Dendritic cell treated with granulocyte-macrophage colony-stimulating factor and Interleukin-4, amounts not matched to agents 40 ng/mL and 50 ng/mL, for 4 days (primary cell): ENCODE measurements around the gene STK4.

Experiments used
- H3K27ac Mint-ChIP-seq: one replicate; pipeline ENCODE4 v1.8.0; 2022; ENCODE audit warnings: mild to moderate bottlenecking, mixed read lengths
- H3K27me3 Mint-ChIP-seq: one replicate; pipeline ENCODE4 v1.8.0; 2022; ENCODE audit warnings: mild to moderate bottlenecking, mixed read lengths
- H3K36me3 Mint-ChIP-seq: one replicate; pipeline ENCODE4 v1.8.0; 2022; ENCODE audit warnings: low read depth, mixed read lengths
- H3K4me1 Mint-ChIP-seq: one replicate; pipeline ENCODE4 v1.8.0; 2022; ENCODE audit warnings: low read depth, mixed read lengths
- H3K4me3 Mint-ChIP-seq: one replicate; pipeline ENCODE4 v1.8.0; 2022; ENCODE audit warnings: mild to moderate bottlenecking, moderate library complexity, mixed read lengths
- H3K9me3 Mint-ChIP-seq: one replicate; pipeline ENCODE4 v1.8.0; 2022; ENCODE audit warnings: mixed read lengths
- intact Hi-C: fragments of 100-400 bp; cut with micrococcal nuclease; formaldehyde crosslinking; loops from one replicate; pipeline ENCODE4 v1.15.0; 2022

STK4 gene

GRCh38 chr20:45121388-45121787 lies 155.1 kb downstream of the STK4 start:
- Mint-ChIP-seq H3K9me3 (no peaks in the 10 kb centered on the region), H3K36me3 (no peaks in the 10 kb centered on the region), H3K27me3 (peaks cover 22% of the 10 kb centered on the region), H3K27ac (no peak overlapping the region), H3K4me3 (no peak overlapping the region), H3K4me1 (no peaks in the 10 kb centered on the region)
- intact Hi-C loops: no loop called here

GRCh38 chr20:45124365-45124764 lies 158.1 kb downstream of the STK4 start, which contains the start of gene WFDC12:
Gene WFDC12 (minus strand): TSS chr20:45124465. CDS start chr20:45124447, 18 bp downstream.
- no peaks in the 10 kb centered on the region for H3K9me3 Mint-ChIP-seq
- peaks cover 30% of the 10 kb centered on the region for H3K27me3 Mint-ChIP-seq
- no peaks in the 10 kb centered on the region for H3K36me3 Mint-ChIP-seq
- no peak within 1 kb of the TSS for H3K4me3 Mint-ChIP-seq
- no peaks in the 10 kb centered on the region for H3K4me1 Mint-ChIP-seq
- intact Hi-C loops: no loop called here
- no peak within 1 kb of the TSS for H3K27ac Mint-ChIP-seq

GRCh38 chr20:45128099-45128498 lies 161.8 kb downstream of the STK4 start:
- H3K4me1 Mint-ChIP-seq: no peaks in the 10 kb centered on the region
- peaks cover 51% of the 10 kb centered on the region for H3K27me3 Mint-ChIP-seq
- no peaks in the 10 kb centered on the region for H3K9me3 Mint-ChIP-seq
- no peaks in the 10 kb centered on the region for H3K36me3 Mint-ChIP-seq
- no peak overlapping the region for H3K27ac Mint-ChIP-seq
- intact Hi-C loops: no loop called here
- H3K4me3 Mint-ChIP-seq: no peak overlapping the region
